Measurements from ENCODE around the gene EDC3. TPM values are rescaled to one million over a fixed set of nuclear protein-coding genes. Genes with fewer than 3 reads are reported as not detected.
"Not testable (repeated sequence)": the region's sequence is repeated elsewhere in the genome, so short reads cannot be mapped to it uniquely, and the experiment has no call there.

The EDC3 gene, protein sequence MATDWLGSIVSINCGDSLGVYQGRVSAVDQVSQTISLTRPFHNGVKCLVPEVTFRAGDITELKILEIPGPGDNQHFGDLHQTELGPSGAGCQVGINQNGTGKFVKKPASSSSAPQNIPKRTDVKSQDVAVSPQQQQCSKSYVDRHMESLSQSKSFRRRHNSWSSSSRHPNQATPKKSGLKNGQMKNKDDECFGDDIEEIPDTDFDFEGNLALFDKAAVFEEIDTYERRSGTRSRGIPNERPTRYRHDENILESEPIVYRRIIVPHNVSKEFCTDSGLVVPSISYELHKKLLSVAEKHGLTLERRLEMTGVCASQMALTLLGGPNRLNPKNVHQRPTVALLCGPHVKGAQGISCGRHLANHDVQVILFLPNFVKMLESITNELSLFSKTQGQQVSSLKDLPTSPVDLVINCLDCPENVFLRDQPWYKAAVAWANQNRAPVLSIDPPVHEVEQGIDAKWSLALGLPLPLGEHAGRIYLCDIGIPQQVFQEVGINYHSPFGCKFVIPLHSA
- total RNA-seq, result 45.7 and 50.2 TPM in 2 replicates

DNA sequence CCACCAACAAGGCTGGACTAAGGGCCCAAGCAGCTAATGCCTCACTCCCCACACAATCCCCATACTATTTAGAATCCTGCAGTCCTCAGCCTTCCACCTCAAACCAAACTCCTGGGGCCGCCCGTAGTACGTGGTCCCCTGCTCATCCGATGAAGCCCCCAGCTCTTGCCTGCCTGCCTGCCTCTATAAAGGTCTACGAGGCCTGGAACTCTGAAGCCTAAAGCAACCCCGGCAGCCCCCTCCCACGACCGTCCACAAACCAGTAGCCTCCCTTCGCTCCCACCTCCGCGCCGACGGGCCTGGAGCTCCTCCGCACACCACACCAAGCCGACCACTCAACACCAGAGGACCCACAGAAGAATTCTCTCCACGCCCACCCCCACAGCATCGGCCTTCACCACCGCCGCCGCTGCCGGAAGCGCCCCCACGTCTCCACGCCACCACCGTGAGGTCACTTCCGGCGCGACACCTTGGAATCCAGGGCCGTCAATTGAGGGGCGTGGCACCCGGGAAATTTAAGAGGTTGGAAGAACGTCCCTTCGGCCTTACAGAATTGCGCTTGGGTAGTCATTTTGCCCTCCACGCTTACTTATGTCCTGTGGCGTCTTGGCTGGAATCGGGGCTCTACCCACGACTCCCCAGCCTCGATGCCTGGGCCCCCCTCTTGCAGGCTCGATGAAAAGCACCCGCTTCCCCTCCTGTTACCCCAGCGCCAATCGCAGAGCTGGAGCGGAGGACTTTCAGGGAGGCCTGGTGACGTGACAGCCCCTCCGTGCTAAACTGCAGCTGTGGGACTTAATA lies at the start of gene EDC3:
EDC3 (minus strand) TSS at position 428 of the 801 bp plus-strand sequence. CDS start 20,900 bp downstream, outside the sequence.
- H3K27me3 Mint-ChIP-seq, result no peaks in the 10 kb centered on the region
- peak; percentile 96 for DNase-seq
- peaks cover 2% of the 10 kb centered on the region for H3K36me3 Mint-ChIP-seq (ENCODE audit: low read depth)
- peaks cover 27% of the 10 kb centered on the region for H3K4me1 Mint-ChIP-seq
- H3K27ac Mint-ChIP-seq, result peak within 1 kb of the TSS; percentile 99
- H3K4me3 Mint-ChIP-seq, result peak within 1 kb of the TSS; percentile 98
- no peaks in the 10 kb centered on the region for H3K9me3 Mint-ChIP-seq
- intact Hi-C loops (cut with micrococcal nuclease), result loop anchor here (2.0 to 5.0 kb wide), 2 partner anchors 29 to 58 kb away; partner anchors contain the start of gene CYP1A1

DNA sequence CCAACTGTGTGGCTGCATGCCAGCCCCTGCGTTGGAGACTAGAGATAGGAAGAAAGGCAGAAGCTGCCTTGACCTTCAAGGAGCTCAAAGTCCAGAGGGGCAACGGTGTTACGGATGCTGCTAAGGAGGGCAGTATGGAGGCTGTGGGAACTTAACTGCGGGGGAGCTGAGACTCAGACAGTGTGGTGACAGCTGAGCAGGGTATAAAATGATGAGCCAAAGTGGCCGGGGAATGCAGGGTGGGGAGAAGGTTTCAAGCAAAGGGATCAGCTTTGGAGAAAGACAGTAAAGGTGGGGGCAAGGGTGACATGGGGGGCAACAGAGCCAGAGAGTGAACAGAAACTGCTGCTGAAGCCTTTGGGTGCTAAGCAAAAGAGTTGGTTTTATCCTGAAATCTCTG lies 46.6 kb upstream of the EDC3 start:
- H3K4me3 Mint-ChIP-seq, result no peak overlapping the region
- intact Hi-C loops (cut with micrococcal nuclease), result no loop called here
- H3K27me3 Mint-ChIP-seq, result no peaks in the 10 kb centered on the region

DNA sequence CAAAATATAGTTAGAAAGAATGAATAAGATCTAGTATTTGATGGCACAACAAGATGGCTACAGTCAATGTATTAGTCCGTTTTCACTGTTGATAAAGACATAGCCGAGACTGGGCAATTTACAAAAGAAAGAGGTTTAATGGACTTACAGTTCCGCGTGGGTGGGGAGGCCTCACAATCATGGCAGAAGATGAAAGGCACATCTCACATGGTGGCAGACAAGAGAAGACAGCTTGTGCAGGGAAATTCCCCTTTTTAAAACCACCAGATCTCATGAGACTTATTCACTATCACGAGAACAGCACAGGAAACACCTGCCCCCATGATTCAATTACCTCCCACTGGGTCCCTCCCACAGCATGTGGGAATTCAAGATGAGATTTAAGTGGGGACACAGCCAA lies 42.4 kb upstream of the EDC3 start:
- H3K4me3 Mint-ChIP-seq; H3K27ac Mint-ChIP-seq; intact Hi-C loops (cut with micrococcal nuclease); H3K36me3 Mint-ChIP-seq (ENCODE audit: low read depth); DNase-seq; H3K4me1 Mint-ChIP-seq: not testable (repeated sequence)
- H3K9me3 Mint-ChIP-seq, result peaks cover 17% of the 10 kb centered on the region
- peaks cover 14% of the 10 kb centered on the region for H3K27me3 Mint-ChIP-seq

More for the DNA sequence above, 46.6 kb upstream of the EDC3 start:
- no peak for DNase-seq
- H3K4me1 Mint-ChIP-seq, result peaks cover 4% of the 10 kb centered on the region
- peaks cover 3% of the 10 kb centered on the region for H3K36me3 Mint-ChIP-seq (ENCODE audit: low read depth)
- H3K27ac Mint-ChIP-seq, result no peak overlapping the region
- H3K9me3 Mint-ChIP-seq, result peaks cover 10% of the 10 kb centered on the region

DNA sequence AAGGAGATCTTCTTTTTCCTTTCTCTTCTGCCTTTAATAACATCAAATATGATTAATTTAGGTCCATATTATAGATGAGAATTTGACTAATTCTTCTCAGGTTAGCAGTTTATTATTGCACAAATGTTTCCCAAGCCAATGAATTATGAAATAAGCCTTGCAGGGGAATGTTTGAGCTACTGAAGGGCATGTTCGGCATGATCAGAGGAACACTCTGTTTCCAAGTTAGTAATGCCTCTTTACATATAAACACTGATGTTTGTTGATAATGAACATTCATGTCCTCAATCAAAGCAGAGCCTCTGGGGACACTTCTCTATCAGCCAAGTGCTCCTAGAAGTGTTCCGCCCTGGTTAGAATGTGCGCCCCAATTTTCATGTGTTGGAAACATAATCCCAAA lies 39.5 kb upstream of the EDC3 start:
- Mint-ChIP-seq H3K9me3 (peaks cover 17% of the 10 kb centered on the region), H3K36me3 (ENCODE audit: low read depth) (peaks cover 5% of the 10 kb centered on the region), H3K4me1 (peaks cover 4% of the 10 kb centered on the region), H3K27me3 (peaks cover 17% of the 10 kb centered on the region), H3K27ac (no peak overlapping the region), H3K4me3 (no peak overlapping the region)
- intact Hi-C loops (cut with micrococcal nuclease), result no loop called here
- DNase-seq, result no peak

DNA sequence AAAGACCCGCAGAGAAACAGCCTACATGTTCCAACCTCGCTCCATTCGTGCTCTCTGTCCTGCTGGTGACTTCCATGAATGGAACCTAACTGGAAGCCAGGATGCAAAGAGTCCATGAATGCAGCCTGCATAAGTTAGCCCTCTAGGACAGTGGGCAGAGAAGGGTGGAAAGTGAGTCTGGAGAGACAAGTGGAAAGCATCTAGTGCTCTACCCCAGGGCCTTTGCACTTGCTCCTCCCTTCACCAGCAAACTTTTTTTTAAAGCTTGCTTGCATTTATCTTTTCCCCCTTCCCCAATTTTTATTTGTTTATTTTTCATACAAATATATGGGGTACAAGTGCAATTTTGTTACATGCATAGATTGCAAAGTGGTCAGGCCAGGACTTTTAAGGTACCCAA lies 37.4 kb upstream of the EDC3 start:
- Mint-ChIP-seq H3K4me1 (peaks cover 4% of the 10 kb centered on the region), H3K9me3 (peaks cover 16% of the 10 kb centered on the region), H3K4me3 (no peak overlapping the region), H3K36me3 (ENCODE audit: low read depth) (peaks cover 5% of the 10 kb centered on the region), H3K27ac (no peak overlapping the region), H3K27me3 (peaks cover 17% of the 10 kb centered on the region)
- intact Hi-C loops (cut with micrococcal nuclease), result no loop called here
- no peak for DNase-seq

DNA sequence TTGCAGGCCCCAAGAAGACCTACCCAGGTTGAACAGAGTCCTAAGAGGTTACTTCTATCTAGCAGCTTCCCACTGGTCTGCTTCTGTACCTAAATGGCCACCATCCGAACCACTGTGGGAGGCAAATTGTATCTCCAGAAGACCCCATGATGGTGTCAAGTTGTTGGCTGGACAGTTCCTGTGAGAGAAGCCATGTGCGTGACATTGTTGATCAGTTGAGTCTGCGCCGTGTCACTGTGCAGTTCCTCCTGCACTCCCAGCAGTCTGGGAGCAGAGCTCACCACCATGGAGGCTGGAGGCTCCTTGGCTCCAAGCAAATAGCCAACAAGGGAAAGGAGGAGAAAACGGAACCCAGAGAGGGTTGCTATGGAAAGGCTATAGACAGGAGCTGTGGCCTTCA lies 37.0 kb upstream of the EDC3 start:
- H3K27ac Mint-ChIP-seq, result no peak overlapping the region
- H3K4me3 Mint-ChIP-seq, result no peak overlapping the region
- H3K27me3 Mint-ChIP-seq, result peaks cover 18% of the 10 kb centered on the region
- no peaks in the 10 kb centered on the region for H3K4me1 Mint-ChIP-seq
- intact Hi-C loops (cut with micrococcal nuclease), result no loop called here
- H3K9me3 Mint-ChIP-seq, result peaks cover 11% of the 10 kb centered on the region
- H3K36me3 Mint-ChIP-seq (ENCODE audit: low read depth), result peaks cover 2% of the 10 kb centered on the region
- no peak for DNase-seq

DNA sequence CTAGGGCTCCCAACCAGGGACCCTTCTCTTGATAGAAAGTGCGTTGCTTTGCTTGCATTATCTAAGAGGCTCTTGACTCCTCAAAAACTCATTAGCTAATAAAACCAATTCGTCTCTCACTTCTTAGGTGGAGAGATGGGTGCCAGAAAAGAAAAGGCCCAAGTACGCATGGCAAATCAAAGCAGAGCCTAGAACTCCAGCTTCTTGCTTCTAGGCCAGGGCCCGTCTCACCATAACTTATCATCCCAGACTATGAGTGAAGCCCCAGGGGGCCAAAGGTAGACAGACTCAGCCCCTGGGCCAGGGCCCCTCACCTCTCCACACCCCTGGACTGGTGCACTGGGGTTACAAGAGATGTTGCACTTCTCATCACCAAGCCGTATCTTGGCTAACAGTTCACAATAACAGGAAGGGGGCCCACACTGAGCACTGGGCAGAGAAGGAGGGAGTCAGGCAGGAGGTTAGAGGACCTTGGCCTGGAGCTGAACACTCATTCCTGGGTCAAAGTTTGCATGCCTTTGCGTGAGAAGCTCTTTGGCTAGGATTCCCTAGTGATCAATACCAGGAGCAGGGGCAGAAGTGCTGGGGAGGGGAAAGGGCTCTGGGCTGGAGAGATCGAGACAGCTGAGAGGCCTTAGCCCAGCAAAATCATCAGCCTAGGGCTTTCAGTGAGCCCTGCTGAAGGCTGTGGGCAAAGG lies 34.9 kb upstream of the EDC3 start:
- Mint-ChIP-seq H3K27ac (no peak overlapping the region), H3K36me3 (ENCODE audit: low read depth) (no peaks in the 10 kb centered on the region), H3K4me3 (no peak overlapping the region), H3K27me3 (peaks cover 19% of the 10 kb centered on the region), H3K9me3 (no peaks in the 10 kb centered on the region), H3K4me1 (peaks cover 6% of the 10 kb centered on the region)
- intact Hi-C loops (cut with micrococcal nuclease), result no loop called here
- peak; percentile 52 for DNase-seq

DNA sequence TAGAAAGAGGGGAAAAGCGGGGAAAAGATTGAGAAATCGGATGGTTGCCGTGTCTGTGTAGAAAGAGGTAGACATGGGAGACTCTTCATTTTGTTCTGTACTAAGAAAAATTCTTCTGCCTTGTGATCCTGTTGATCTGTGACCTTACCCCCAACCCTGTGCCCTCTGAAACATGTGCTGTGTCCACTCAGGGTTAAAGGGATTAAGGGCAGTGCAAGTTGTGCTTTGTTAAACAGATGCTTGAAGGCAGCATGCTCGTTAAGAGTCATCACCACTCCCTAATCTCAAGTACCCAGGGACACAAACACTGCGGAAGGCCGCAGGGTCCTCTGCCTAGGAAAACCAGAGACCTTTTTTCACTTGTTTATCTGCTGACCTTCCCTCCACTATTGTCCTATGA lies 33.5 kb upstream of the EDC3 start:
- H3K27me3 Mint-ChIP-seq, result peaks cover 24% of the 10 kb centered on the region
- intact Hi-C loops (cut with micrococcal nuclease); H3K9me3 Mint-ChIP-seq; H3K27ac Mint-ChIP-seq; DNase-seq; H3K4me3 Mint-ChIP-seq; H3K36me3 Mint-ChIP-seq (ENCODE audit: low read depth); H3K4me1 Mint-ChIP-seq: not testable (repeated sequence)

DNA sequence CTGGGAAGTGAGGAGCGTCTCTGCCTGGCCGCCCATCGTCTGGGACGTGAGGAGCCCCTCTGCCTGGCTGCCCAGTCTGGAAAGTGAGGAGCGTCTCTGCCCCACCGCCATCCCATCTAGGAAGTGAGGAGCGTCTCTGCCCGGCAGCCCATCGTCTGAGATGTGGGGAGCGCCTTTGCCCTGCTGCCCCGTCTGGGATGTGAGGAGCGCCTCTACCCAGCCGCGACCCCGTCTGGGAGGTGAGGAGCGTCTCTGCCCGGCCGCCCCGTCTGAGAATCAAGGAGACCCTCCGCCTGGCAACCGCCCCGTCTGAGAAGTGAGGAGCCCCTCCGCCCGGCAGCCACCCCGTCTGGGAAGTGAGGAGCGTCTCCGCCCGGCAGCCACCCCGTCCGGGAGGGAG lies 32.9 kb upstream of the EDC3 start:
- DNase-seq; H3K9me3 Mint-ChIP-seq; H3K4me3 Mint-ChIP-seq; H3K36me3 Mint-ChIP-seq (ENCODE audit: low read depth); H3K4me1 Mint-ChIP-seq; H3K27ac Mint-ChIP-seq; intact Hi-C loops (cut with micrococcal nuclease): not testable (repeated sequence)
- H3K27me3 Mint-ChIP-seq, result peaks cover 27% of the 10 kb centered on the region

DNA sequence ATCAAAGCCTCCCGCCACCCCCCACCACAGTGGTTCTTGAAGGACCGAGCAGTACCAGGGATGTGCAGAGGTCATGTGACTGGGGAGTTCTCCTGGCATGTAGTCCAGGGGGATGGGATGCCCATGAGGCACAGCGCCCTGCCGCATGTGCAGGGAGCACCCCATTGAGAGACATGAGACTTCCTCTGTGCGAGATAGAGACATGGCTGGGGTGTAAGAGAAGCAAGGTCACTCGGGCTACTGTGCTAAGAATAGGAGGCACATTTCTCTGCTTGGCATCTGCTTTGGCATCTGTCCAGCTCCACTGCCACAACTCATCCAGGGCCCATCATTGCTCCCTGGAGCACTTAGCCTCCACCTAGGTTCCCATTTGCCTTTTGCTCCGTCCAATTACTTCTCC lies 31.9 kb upstream of the EDC3 start:
- H3K4me3 Mint-ChIP-seq, result no peak overlapping the region
- intact Hi-C loops (cut with micrococcal nuclease), result no loop called here
- no peak for DNase-seq

DNA sequence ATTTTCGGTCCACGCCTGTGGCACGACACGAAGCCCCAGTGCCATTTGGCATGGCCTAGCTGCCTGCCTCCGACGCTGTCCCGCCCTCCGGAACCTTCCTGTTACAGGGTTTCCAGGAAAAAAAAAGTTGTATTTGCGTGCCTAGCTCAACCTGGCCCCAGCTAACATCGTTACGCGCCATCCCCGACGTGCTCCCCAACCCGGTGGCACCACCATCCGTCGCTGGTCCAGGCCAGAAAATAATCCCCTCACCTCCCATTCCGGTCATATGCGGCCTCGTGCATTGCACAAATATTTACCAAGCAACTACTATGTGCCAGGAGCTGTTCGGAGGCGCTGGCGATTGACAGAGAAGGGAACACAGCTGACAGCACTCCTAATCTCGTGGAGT lies 30.9 kb upstream of the EDC3 start:
- H3K9me3 Mint-ChIP-seq, result no peaks in the 10 kb centered on the region
- peaks cover 28% of the 10 kb centered on the region for H3K27me3 Mint-ChIP-seq
- DNase-seq, result no peak
- H3K4me1 Mint-ChIP-seq, result peaks cover 9% of the 10 kb centered on the region
- H3K36me3 Mint-ChIP-seq (ENCODE audit: low read depth), result no peaks in the 10 kb centered on the region
- no peak overlapping the region for H3K27ac Mint-ChIP-seq
- peak overlapping the region; percentile 76 for H3K4me3 Mint-ChIP-seq
- intact Hi-C loops (cut with micrococcal nuclease), result no loop called here

More for the DNA sequence above, 31.9 kb upstream of the EDC3 start:
- Mint-ChIP-seq H3K27me3 (peaks cover 28% of the 10 kb centered on the region), H3K4me1 (peaks cover 9% of the 10 kb centered on the region), H3K36me3 (ENCODE audit: low read depth) (no peaks in the 10 kb centered on the region), H3K9me3 (no peaks in the 10 kb centered on the region), H3K27ac (no peak overlapping the region)

DNA sequence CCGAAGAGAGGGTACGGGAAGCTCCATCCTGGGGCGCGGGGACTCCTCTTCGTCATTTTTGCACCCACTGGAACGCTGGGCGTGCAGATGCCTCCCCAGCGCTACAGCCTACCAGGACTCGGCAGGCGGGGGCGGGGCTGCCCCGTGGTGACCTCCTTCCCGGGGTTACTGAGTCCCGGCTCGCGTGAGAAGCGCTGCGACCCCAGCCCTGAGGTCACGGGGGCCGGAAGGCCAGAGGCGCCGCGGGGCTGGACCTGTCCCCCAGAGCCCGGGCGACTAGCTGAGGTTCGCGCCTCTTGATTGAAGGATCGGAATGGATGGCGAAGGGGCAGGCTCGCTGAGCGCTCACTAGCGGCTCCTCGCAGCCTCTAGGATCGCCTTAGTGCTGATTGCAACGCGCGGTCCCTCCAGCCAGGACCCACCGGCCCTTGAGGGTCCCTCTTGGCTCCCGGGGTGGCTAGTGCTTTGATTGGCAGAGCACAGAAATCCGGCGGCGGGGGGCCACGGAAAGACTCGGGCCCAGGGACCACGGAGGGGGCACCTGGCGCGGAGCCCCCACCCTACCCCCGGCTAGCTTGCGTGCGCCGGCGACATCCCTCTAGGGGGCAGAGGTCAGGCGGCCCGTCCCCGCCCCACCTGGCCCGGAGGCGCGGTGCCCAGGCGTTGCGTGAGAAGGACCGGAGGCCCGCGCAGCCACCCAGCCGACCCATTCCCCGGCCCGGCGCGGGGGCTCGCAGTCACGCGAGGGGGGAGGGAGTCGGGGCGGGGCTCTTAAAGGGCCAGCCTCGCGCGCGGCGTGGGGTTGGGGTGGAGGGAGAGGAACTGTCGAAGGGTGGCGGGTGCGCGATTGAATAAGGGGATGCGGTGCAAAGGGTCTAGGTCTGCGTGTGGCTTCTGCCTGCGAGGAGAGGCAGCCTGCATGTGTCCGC lies 30.3 kb upstream of the EDC3 start:
- Mint-ChIP-seq H3K4me1 (peaks cover 9% of the 10 kb centered on the region), H3K9me3 (no peaks in the 10 kb centered on the region), H3K36me3 (ENCODE audit: low read depth) (no peaks in the 10 kb centered on the region), H3K27me3 (peaks cover 26% of the 10 kb centered on the region), H3K27ac (no peak overlapping the region), H3K4me3 (peak overlapping the region; percentile 76)
- DNase-seq, result peak; percentile 88
- intact Hi-C loops (cut with micrococcal nuclease), result loop anchor here (2.0 kb wide), 1 partner anchor 31 kb away; no protein-coding TSS in a partner anchor
